Measurements from ENCODE around the gene ZNF789.

The ZNF789 gene

DNA sequence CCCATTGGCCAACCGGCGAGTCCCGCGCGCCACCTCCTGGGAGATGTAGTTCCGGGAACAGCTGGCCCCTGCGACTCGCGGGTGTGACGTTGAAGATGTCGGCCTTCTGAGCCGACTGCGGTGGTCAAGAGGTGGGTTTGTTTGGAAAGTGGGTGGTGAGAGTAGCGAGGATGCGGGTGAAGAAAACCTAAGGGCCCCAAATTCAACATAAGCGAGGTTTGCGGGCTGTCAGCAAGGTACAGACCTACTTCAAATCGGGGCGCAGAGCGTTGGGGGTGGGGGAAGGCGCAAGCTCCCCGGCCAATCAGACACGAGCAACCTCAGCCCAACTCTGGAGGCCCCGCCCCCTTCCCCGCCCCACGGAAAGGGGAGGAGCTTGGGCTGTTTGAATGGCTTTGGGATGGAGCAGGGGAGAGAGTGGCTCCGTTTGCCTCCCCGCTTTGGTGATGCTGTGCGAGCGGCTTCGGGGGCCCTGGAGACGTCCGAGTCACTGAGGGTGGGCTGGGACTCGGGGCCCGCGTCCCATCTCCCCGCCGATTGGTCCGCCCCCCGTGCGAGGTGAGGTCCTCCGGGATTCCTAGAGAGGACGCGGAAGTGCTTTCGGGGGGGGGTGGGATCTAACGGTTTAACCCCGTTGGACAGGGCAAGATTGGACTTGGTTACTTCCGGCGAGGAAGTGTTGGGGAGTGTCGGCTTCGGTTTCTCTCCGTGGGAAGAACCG lies 32.1 kb downstream of the ZNF789 start, which contains the start of gene ZKSCAN5:
ZKSCAN5 (plus strand) TSS at position 60 of the 721 bp plus-strand sequence. CDS start 1,383 bp downstream, outside the sequence.
- peak; percentile 96 for DNase-seq (ENCODE audit: low spot score)

DNA sequence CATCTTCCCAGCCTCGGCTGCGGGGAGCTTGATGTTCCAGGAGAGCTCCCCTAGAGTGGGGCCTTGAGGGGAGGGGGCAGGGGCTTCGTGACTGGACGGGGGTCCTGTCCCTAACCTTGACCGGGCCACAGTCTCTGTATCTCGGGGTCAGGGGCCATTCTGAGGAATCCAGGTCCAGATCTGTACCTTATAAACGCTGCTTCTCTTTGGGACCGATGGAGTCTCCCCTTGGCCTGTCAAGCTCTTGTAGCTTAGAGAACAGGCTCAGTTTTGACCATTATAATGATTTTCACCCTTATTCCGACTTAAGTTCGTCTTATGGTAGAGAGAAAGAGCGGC lies 32.6 kb downstream of the ZNF789 start:
- no peak for DNase-seq (ENCODE audit: low spot score)

DNA sequence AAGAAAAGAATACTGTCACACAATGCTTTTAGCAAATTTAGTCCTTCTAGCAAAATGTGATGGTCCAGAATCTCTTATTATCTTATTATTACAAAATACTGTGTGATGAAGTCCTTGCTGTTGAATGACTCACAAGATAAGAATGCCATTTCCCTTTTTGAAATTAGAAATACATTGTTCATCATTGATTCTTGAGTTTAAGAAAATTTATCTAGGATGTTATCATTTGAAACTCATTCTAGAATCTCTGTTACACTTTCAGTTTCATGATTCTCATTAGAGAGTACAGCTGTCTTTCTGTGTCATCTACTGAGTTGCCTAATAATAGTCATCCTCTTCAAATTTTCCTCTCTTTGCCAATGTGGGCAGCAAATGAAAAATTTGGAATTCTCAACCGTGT lies 41.4 kb downstream of the ZNF789 start:
- DNase-seq (ENCODE audit: low spot score) = peak; percentile 20

- DNase-seq (ENCODE audit: low spot score) = no peak
Observed at GRCh38 chr7:99521399-99521798, 48.7 kb downstream of the ZNF789 start.

GRCh38 chr7:99525713-99526440 lies 53.2 kb downstream of the ZNF789 start:
- no peak for DNase-seq (ENCODE audit: low spot score)

- DNase-seq (ENCODE audit: low spot score) = no peak
Observed at GRCh38 chr7:99531354-99531765, 58.7 kb downstream of the ZNF789 start.

DNA sequence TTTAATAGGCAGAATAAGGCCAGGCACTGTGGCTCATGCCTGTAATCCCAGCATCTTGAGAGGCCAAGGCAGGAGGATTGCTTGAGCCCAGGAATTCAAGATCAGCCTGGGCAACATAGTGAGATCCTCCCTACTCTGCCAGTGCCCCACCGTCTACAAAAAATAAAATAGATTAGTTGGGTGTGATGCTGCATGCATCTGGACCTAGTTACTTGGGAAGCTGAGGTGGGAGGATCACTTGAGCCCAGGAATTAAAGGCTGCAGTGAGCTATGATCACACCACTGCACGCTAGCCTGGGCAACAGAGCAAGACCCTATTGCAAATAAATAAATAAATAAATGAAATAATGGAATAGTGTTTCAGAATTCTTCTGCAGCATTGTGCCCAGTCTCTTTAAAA lies 63.0 kb downstream of the ZNF789 start:
- no peak for DNase-seq (ENCODE audit: low spot score)
